Neural progenitor cell (in vitro differentiated cells): ENCODE measurements around the gene BBX. TPM values are rescaled to one million over a fixed set of nuclear protein-coding genes. Genes with fewer than 3 reads are reported as not detected.

Experiments used
- DNase-seq: peaks from one replicate; pipeline ENCODE4 v3.0.0-alpha.2; 2016; ENCODE audit warnings: low spot score
- H2AFZ ChIP-seq: fragments of 200-600 bp; sonication (generic); replicated peaks from 2 replicates; pipeline ENCODE4 v1.6.1; 2016; ENCODE audit warnings: antibody characterized with exemption
- H3F3A ChIP-seq: fragments of 200-600 bp; sonication (generic); 2 replicates; pipeline ENCODE4 v1.6.1; 2016; ENCODE audit warnings: antibody characterized with exemption, low read depth
- H3K27ac ChIP-seq: fragments of 200-600 bp; sonication (generic); 2 replicates; pipeline ENCODE4 v1.5.1; 2016; ENCODE audit warnings: mild to moderate bottlenecking
- H3K27me3 ChIP-seq: fragments of 200-600 bp; sonication (generic); 2 replicates; pipeline ENCODE4 v1.6.1; 2016; ENCODE audit warnings: mild to moderate bottlenecking, moderate library complexity
- H3K36me3 ChIP-seq: fragments of 200-600 bp; sonication (generic); 2 replicates; pipeline ENCODE4 v1.5.1; 2016
- H3K4me1 ChIP-seq: fragments of 200-600 bp; sonication (generic); 2 replicates; pipeline ENCODE4 v1.6.1; 2016; ENCODE audit warnings: mixed run types
- H3K4me2 ChIP-seq: fragments of 200-600 bp; sonication (generic); 2 replicates; pipeline ENCODE4 v1.6.1; 2016
- H3K4me3 ChIP-seq: fragments of 200-600 bp; sonication (generic); 2 replicates; pipeline ENCODE4 v1.5.1; 2016
- H3K79me2 ChIP-seq: fragments of 200-600 bp; sonication (generic); 2 replicates; pipeline ENCODE4 v1.6.1; 2016; ENCODE audit warnings: low read depth
- H3K9ac ChIP-seq: fragments of 200-600 bp; sonication (generic); 2 replicates; pipeline ENCODE4 v1.6.1; 2016
- H3K9me3 ChIP-seq: fragments of 200-600 bp; sonication (generic); 2 replicates; pipeline ENCODE4 v1.5.1; 2016; ENCODE audit warnings: low read depth
- H4K20me1 ChIP-seq: fragments of 200-600 bp; sonication (generic); 2 replicates; pipeline ENCODE4 v1.6.1; 2016; ENCODE audit warnings: low read depth
- H3K27ac Mint-ChIP-seq: 3 replicates; pipeline ENCODE4 v1.8.0; 2021; ENCODE audit warnings: mixed read lengths
- H3K27me3 Mint-ChIP-seq: 2 replicates; pipeline ENCODE4 v1.8.0; 2022; ENCODE audit warnings: low read depth, mild to moderate bottlenecking, inconsistent platforms, moderate library complexity, mixed read lengths; ENCODE audit not compliant: insufficient read depth
- H3K36me3 Mint-ChIP-seq: 3 replicates; pipeline ENCODE4 v1.8.0; 2021; ENCODE audit warnings: mixed read lengths
- H3K4me1 Mint-ChIP-seq: 3 replicates; pipeline ENCODE4 v1.8.0; 2021; ENCODE audit warnings: mixed read lengths
- H3K4me3 Mint-ChIP-seq: 3 replicates; pipeline ENCODE4 v1.8.0; 2021; ENCODE audit warnings: mild to moderate bottlenecking, moderate library complexity, mixed read lengths
- H3K9me3 Mint-ChIP-seq: 3 replicates; pipeline ENCODE4 v1.8.0; 2020; ENCODE audit warnings: mixed read lengths
- EZH2 ChIP-seq: fragments of 200-600 bp; sonication (generic); IDR thresholded peaks from 2 replicates; pipeline ENCODE4 v1.6.1; 2017; ENCODE audit warnings: antibody characterized with exemption, mild to moderate bottlenecking, moderate library complexity
- EZH2phosphoT487 ChIP-seq: fragments of 200-600 bp; sonication (generic); IDR thresholded peaks from 2 replicates; pipeline ENCODE4 v1.6.1; 2017; ENCODE audit warnings: antibody characterized with exemption
- total RNA-seq: library from RNA; depleted of rRNA; stranded (reverse); fragments of >200 nt; gene quantifications from 2 replicates; pipeline ENCODE4 v1.2.3, GENCODE V29; 2015; ENCODE audit warnings: low replicate concordance
- TF ChIP-seq, protein P1 (sequence below): fragments of 200-600 bp; sonication (generic); IDR thresholded peaks from 2 replicates; pipeline ENCODE4 v1.5.1; 2017; ENCODE audit warnings: antibody characterized with exemption, mild to moderate bottlenecking

Gene BBX
- total RNA-seq, 1 donor from 2014 or later: 110 TPM

DNA sequence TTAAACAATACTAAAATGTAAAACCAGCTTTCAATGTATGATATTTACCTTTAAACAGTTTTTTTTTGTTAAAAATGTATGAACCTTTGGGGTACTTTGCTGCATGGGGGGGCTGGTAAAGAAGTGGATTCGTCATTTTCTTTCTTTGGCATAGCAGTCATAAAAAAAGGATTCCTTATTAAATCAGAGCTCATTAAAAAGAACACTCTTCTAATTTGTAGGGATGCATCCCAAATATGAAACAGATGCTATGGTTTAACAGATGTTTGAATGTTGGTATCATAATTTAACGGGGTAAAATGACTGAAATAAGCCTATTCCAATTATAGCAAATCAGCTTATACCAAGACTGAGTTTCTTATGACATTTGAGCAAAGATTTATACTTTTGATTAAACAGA, 234.4 kb downstream of the BBX start:
- Histone ChIP-seq H3K4me2 (no peak overlapping the region), H3K27ac (no peak overlapping the region), H4K20me1 (peaks cover 8% of the 10 kb centered on the region), H2AFZ (no peak overlapping the region), H3F3A (no peaks in the 10 kb centered on the region), H3K27me3 (no peaks in the 10 kb centered on the region), H3K9me3 (no peaks in the 10 kb centered on the region), H3K36me3 (peaks cover 20% of the 10 kb centered on the region), H3K9ac (no peak overlapping the region), H3K79me2 (no peaks in the 10 kb centered on the region), H3K4me1 (peaks cover 6% of the 10 kb centered on the region), H3K4me3 (no peak overlapping the region)
- no peaks in the 10 kb centered on the region for H3K9me3 Mint-ChIP-seq
- H3K27ac Mint-ChIP-seq: no peak overlapping the region
- peaks cover 14% of the 10 kb centered on the region for H3K4me1 Mint-ChIP-seq
- H3K27me3 Mint-ChIP-seq: no peaks in the 10 kb centered on the region
- peaks cover 18% of the 10 kb centered on the region for H3K36me3 Mint-ChIP-seq
- no peak for TF ChIP-seq EZH2
- TF ChIP-seq, protein P1, sequence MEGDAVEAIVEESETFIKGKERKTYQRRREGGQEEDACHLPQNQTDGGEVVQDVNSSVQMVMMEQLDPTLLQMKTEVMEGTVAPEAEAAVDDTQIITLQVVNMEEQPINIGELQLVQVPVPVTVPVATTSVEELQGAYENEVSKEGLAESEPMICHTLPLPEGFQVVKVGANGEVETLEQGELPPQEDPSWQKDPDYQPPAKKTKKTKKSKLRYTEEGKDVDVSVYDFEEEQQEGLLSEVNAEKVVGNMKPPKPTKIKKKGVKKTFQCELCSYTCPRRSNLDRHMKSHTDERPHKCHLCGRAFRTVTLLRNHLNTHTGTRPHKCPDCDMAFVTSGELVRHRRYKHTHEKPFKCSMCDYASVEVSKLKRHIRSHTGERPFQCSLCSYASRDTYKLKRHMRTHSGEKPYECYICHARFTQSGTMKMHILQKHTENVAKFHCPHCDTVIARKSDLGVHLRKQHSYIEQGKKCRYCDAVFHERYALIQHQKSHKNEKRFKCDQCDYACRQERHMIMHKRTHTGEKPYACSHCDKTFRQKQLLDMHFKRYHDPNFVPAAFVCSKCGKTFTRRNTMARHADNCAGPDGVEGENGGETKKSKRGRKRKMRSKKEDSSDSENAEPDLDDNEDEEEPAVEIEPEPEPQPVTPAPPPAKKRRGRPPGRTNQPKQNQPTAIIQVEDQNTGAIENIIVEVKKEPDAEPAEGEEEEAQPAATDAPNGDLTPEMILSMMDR: no peak
- TF ChIP-seq EZH2phosphoT487: no peak
- no peak for DNase-seq
- no peak overlapping the region for H3K4me3 Mint-ChIP-seq

DNA sequence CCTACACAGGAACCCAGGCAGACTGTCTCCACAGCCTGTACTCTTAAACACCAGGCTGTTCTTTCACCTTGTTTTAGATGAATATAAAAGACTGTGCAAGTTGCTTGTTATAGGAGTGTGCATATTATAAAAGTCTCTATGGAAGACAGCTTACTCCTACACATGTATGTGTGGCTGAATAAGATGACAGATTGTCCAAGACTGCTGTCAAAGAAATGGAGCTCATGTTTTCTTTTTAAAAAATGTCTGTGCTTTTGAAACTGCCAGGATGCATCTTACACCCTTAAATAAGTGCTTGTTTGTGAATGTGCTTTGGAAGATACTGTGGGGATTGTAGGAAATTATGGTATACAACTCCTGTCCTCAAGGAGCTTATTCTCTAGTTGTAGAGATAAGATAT, 237.4 kb downstream of the BBX start:
- peaks cover 8% of the 10 kb centered on the region for H3K4me1 Mint-ChIP-seq

DNA sequence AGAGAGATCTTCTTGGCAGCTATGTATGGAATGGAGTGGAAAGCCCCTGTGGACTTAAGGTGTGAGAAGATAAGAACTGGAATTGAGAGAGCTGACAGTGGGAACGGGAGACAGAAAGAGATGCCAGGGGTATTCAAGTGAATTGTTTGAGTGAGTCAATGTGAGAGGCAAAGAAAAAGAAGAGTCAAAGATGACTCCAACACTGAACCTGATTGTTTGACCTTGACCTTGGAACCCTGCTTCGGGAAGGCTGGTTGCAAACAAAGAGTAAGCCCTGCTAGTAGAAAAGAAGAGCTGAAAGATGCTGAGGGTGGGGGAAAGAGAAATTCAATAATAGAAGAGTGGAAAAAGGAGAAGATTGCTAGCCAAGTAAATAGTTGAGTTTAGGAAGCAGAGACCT, 238.6 kb downstream of the BBX start:
- DNase-seq: no peak
- H3K79me2 ChIP-seq: no peaks in the 10 kb centered on the region
- no peaks in the 10 kb centered on the region for H3K27me3 Mint-ChIP-seq
- peaks cover 17% of the 10 kb centered on the region for H3K36me3 Mint-ChIP-seq
- H3K4me3 Mint-ChIP-seq: no peak overlapping the region
- no peaks in the 10 kb centered on the region for H3K9me3 ChIP-seq
- H3K9ac ChIP-seq: no peak overlapping the region
- peaks cover 15% of the 10 kb centered on the region for H3K36me3 ChIP-seq
- H4K20me1 ChIP-seq: no peaks in the 10 kb centered on the region
- H2AFZ ChIP-seq: no peak overlapping the region
- TF ChIP-seq EZH2: no peak
- TF ChIP-seq EZH2phosphoT487: no peak
- TF ChIP-seq, protein P1: no peak
- peaks cover 8% of the 10 kb centered on the region for H3K4me1 Mint-ChIP-seq
- no peak overlapping the region for H3K4me3 ChIP-seq
- H3K4me1 ChIP-seq: peaks cover 4% of the 10 kb centered on the region
- H3F3A ChIP-seq: no peaks in the 10 kb centered on the region
- H3K27ac ChIP-seq: no peak overlapping the region
- H3K27ac Mint-ChIP-seq: no peak overlapping the region
- no peaks in the 10 kb centered on the region for H3K9me3 Mint-ChIP-seq
- no peaks in the 10 kb centered on the region for H3K27me3 ChIP-seq
- no peak overlapping the region for H3K4me2 ChIP-seq

More for the DNA sequence above, 237.4 kb downstream of the BBX start:
- no peaks in the 10 kb centered on the region for H3K9me3 ChIP-seq
- no peak overlapping the region for H3K9ac ChIP-seq
- no peak for DNase-seq
- H3K27me3 Mint-ChIP-seq: no peaks in the 10 kb centered on the region
- H3K27ac ChIP-seq: no peak overlapping the region
- no peaks in the 10 kb centered on the region for H3K9me3 Mint-ChIP-seq
- no peaks in the 10 kb centered on the region for H4K20me1 ChIP-seq
- H3F3A ChIP-seq: no peaks in the 10 kb centered on the region
- no peaks in the 10 kb centered on the region for H3K27me3 ChIP-seq
- H3K27ac Mint-ChIP-seq: no peak overlapping the region
- H3K4me3 Mint-ChIP-seq: no peak overlapping the region
- H3K4me2 ChIP-seq: no peak overlapping the region
- no peak for TF ChIP-seq EZH2phosphoT487
- H3K36me3 Mint-ChIP-seq: peaks cover 20% of the 10 kb centered on the region
- no peak overlapping the region for H3K4me3 ChIP-seq
- H3K4me1 ChIP-seq: peaks cover 6% of the 10 kb centered on the region
- H3K79me2 ChIP-seq: no peaks in the 10 kb centered on the region
- no peak overlapping the region for H2AFZ ChIP-seq
- H3K36me3 ChIP-seq: peaks cover 20% of the 10 kb centered on the region

DNA sequence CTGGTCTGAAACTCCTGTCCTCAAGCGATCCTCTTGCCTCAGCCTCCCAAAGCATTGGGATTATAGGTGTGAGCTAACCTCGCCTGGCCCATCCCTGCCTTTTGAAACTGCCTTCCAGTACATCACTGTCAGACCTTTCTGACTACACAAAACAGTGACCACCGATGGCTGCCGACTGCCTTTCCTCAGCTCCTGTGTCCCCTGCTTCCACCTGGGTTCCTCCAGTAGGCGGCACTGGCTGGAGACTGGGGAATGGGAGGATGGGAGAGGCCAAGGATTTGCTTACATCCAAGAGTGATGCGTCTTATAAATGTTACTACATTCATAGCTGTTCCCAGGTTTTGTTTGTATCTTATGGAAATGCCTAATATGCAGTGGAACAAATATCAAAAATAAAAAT, 242.8 kb downstream of the BBX start:
- Histone ChIP-seq H4K20me1 (no peaks in the 10 kb centered on the region), H3K9me3 (no peaks in the 10 kb centered on the region), H3K27me3 (no peaks in the 10 kb centered on the region), H3K27ac (no peak overlapping the region), H3K4me2 (no peak overlapping the region), H3K4me3 (no peak overlapping the region), H2AFZ (no peak overlapping the region), H3K36me3 (no peaks in the 10 kb centered on the region), H3K79me2 (no peaks in the 10 kb centered on the region), H3F3A (no peaks in the 10 kb centered on the region), H3K4me1 (no peaks in the 10 kb centered on the region), H3K9ac (no peak overlapping the region)
- no peak overlapping the region for H3K4me3 Mint-ChIP-seq
- no peaks in the 10 kb centered on the region for H3K27me3 Mint-ChIP-seq
- H3K36me3 Mint-ChIP-seq: peaks cover 8% of the 10 kb centered on the region
- DNase-seq: no peak
- H3K4me1 Mint-ChIP-seq: peaks cover 5% of the 10 kb centered on the region
- H3K27ac Mint-ChIP-seq: no peak overlapping the region
- H3K9me3 Mint-ChIP-seq: no peaks in the 10 kb centered on the region
- TF ChIP-seq EZH2phosphoT487 (no peak), EZH2 (no peak)
- TF ChIP-seq, protein P1: no peak
